ENCODE results near the gene TRO.

The TRO gene

DNA sequence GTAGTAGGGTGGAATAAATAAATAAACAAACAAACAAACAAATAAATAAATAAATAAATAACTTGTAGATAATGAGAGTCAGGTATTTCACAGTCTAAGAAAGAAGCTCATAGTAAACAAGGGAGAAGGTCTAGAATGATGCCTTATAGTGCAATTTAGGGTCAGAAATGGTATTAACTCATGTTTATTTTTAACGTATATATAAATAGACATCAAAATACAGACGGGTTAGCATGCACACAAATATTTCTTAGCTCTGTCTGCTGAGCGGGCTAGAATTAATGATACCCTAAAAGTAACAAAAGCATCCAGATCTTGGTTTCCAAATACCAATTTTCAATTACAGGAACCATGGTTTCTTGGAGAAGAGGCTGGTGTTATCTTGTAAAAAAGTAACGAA, 56.8 kb downstream of the TRO start:
- DNase-seq = no peak

DNA sequence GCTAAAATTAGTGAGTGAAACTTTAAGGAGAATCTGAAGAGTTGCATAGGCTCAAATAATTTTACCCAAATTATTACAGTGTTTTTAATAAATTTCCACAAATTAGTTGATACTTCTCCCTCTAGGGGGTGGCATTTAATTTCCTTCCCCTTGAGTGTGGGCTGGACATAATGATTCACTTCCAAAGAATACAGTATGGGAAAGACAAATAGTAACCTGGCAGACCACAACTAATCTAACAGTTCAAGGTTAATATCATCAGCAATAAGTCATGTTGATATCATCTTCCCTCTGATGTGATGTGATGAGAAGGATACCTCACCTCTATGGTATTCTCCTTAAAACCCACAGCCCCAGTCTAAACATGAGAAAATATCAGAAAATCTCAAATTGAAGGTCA, 57.8 kb downstream of the TRO start:
- no peak for DNase-seq

- DNase-seq = no peak
Measured at GRCh38 chrX:54979432-54979831, 58.8 kb downstream of the TRO start.

DNA sequence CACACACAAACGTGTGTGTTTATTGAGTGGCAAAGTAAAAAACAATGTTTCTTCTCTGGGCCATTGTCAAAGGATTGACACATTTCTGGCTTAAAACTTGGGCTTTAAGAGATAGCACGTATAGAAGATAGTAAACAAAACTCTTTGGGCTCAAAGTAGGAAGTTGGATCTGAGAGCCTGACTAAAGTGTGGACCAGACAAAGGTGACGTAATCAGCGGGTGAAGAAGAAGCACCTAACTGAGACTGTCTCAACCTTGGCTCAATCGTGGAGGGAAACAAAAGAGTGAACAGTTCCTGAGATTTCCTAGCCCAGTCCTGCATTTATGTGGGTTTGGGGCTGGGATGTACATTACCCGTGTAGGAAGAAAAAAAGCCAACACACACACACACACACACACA, 59.7 kb downstream of the TRO start:
- DNase-seq = no peak
